Measurements from ENCODE around the gene PDCD11.
"Not testable (repeated sequence)": the region's sequence is repeated elsewhere in the genome, so short reads cannot be mapped to it uniquely, and the experiment has no call there.

PDCD11 gene

DNA sequence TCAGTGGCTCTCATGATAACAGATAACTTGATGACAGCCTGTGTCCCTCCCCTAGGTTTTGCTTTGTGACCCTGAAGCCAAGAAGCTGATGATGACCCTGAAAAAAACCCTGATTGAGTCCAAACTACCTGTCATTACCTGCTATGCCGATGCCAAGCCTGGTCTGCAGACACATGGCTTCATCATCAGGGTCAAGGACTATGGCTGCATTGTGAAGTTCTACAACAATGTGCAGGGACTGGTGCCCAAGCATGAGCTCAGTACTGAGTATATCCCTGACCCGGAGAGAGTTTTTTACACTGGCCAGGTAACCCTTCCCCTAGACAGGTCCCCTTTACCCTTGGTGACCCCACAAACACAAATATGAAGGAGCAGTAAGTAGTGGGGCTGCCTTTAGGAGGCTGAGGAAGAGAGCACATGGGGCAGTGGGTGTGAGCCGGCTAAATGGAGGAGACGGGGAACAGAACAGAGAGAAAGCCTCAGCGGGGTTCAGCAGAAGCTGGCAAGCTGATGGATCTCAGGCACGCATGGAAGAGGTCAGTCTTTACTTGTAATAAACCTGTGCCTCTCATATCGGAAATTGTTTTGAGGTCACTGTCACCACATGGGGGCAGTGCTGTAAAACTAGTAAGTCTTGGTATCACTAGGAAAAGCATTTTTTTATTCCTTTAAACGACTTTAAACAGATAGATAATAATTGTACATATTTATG lies 20.2 kb downstream of the PDCD11 start:
- DNase-seq = peak; percentile 47

DNA sequence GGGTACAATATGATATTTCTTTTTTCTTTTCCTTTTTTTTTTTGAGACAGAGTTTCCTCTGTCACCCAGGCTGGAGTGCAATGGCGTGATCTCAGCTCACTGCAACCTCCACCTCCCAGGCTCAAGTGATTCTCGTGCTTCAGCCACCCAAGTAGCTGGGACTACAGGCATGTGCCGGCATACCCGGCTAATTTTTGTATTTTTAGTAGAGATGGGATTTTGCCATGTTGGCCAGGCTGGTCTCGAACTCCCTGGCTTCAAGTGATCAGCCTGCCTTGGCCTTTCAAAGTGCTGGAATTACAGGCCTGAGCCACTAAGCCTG lies 20.7 kb downstream of the PDCD11 start:
- not testable (repeated sequence) for DNase-seq

DNA sequence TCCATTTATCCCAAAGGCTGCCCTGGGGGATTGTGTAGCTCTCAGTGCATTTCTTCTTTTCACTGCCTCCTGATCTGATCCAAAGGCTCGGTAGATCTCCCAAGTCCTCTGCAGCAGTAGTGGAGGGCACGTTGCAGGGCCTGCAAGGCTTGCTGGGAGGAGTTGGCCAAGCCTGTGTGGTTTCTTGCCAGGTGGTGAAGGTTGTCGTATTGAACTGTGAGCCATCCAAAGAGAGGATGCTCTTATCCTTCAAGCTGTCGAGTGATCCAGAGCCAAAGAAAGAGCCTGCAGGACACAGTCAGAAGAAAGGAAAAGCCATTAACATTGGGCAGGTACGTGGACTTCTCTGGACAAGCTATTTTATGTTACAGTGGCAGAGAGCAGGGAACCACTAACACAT lies 21.2 kb downstream of the PDCD11 start:
- DNase-seq = no peak

DNA sequence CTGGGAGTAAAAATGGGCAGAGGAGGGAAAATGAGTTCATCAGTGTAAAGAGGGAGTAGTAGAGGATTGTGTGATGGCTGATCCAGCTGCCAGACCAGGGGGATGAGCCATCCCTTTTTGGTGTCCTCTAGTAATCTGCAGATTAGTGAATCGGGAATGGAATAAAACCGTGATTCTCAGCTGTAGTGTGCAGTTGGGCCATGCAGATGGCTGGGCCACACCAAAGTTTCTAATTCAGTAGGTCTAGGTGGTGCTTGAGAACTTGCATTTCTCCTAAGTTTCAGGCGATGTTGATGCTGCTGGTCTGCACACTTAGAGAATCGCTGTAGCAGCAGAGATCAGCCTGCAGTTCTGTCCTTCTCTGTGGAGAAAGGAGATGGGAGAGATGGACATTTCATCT lies 22.7 kb downstream of the PDCD11 start:
- no peak for DNase-seq

DNA sequence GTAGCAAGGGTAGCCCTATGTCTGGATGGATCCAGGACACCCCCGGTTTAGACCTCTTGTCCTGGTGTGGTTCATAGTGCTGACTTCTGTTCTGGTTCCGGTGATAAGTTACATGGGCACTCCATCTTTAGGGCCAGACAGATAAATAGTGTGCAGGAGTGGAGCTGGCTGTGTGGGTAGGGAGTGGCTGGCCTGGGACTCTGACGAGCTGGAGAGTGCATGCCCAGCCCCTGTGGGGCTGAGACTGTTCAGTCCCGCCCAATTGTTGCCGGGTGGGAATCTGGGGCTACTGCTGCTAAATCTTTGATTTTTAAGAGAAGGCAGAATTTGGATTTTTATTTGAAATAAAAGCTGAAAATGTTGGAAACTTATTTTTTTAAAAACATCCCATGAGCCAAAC lies 27.3 kb downstream of the PDCD11 start:
- DNase-seq = no peak

DNA sequence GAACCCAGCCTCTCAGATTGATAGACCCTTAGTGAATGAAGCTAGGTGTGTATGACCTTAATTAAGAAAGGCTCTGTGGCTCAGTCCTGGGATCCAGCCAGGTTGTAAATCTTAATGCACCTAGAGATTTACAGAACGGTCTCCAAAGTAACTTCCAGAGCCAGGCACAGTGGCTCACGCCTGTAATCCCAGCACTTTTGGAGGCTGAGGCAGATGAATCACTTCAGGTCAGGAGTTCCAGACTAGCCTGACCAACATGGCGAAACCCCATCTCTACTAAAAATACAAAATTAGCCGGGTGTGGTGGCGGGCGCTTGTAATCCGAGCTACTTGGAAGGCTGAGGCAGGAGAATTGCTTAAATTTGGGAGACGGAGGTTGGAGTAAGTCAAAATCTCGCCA lies 31.4 kb downstream of the PDCD11 start:
- no peak for DNase-seq

DNA sequence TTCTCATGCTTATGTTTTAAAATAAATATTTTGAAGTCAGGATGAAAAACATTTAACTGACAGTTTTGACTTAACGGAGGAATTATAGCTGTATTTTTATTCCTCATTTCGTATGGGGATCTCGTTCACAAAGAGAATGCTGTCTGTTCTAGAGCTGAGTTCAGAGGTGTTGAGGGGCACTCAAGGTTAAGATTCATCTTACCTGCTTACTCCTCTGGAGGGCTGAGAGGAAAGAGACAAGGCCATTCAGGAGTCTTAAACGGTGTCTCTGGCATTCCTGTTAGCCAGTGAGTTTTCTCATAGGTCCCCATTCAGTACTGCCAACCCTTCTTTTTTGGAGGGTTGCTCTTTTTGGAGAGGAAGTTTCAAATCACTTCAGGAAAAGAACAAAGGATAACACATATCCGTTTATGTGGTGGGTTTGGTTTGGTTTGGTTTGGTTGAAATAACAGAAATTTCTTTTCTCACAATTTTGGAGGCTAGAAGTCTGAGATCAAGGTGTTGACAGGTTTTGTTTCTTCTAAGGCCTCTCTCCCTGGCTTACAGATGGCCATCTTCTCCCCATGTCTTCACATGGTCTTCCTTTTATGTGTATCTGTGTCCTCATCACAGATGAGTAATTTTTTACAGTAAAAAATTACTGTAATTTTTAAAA lies 32.7 kb downstream of the PDCD11 start:
- DNase-seq = no peak

DNA sequence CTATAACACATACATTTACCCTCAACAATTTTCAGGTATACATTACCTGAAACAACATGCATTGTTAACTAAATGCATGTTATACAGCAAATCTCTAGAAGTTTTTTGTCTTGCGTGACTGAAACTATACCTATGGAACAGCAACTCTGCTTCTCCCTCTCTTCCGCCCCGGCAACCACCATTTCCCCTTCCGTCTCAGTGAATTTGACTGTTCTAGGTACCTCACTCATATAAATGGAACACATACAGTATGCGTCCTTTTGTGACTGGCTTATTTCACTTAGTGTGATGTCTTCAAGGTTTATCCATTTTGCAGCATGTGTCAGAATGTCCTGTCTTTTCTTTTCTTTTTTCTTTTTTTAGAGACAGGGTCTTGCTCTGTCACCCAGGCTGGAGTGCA lies 33.2 kb downstream of the PDCD11 start:
- DNase-seq = no peak

DNA sequence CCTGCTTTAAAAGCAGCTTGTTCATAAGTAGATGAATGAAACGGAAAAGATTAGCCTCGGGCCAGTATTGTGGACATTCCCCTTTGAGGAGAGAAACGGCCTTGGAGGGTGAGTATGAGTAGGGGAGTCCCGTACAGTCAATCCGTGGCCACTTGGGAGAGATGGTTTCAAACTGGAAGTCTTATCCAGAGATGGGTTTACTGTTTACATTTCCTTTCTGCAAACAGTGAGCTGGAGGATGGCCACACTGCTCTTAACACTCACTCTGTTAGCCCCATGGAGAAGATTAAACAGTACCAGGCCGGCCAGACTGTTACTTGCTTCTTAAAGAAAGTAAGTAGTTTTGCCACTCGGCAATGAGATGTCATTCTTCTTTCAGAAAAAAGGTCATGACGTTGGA lies 35.5 kb downstream of the PDCD11 start:
- DNase-seq = no peak

DNA sequence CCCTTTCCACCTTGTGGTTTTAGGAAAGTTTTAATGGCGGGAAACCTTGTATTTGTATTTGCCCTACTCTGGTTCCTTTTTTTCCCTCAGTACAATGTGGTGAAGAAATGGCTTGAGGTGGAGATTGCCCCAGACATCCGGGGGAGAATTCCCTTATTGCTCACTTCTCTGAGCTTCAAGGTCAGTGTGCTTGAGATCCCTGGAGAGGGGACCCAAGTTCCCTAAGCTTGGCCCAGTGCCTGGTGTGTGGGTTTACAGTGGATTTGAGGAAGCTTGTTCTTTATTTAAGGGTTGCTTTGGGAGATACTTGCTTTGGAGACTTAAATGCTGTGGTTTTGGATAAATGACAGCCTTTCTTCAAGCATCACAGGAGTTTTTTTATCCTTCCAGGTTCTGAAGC lies 37.4 kb downstream of the PDCD11 start:
- DNase-seq = no peak

DNA sequence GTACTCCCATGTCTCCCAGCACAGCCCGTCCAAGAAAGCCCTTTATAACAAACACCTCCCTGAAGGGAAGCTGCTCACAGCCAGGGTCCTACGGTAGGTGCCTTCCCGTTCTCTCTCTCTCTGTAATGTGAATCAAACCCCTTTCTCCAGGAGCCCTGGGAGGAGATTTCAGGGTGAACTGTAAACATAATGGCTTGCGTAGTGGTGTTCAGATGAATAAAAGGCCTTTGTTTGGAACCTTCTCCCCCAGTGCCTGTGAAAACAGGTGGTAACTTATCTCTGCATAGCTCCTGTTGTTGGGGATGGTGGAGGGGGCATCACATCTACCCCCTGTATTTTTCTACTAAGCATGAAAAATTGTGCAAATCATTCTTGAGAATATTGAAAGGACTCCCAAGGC lies 43.4 kb downstream of the PDCD11 start:
- DNase-seq = no peak

DNA sequence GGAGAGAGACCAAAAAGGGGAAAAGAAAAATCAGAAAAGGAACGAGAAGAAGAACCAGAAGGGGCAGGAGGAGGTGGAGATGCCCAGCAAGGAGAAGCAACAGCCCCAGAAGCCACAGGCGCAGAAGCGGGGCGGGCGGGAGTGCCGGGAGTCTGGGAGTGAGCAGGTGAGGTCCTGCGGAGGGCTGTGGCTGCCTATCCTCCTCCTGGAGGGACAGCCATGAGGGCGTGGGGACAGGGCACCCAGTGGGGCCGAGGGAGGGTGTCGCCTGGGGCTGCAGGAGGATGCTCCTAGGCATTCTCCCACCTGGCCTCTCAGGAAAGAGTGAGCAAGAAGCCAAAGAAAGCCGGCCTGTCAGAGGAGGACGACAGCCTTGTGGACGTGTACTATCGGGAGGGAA lies 44.0 kb downstream of the PDCD11 start:
- DNase-seq = no peak

DNA sequence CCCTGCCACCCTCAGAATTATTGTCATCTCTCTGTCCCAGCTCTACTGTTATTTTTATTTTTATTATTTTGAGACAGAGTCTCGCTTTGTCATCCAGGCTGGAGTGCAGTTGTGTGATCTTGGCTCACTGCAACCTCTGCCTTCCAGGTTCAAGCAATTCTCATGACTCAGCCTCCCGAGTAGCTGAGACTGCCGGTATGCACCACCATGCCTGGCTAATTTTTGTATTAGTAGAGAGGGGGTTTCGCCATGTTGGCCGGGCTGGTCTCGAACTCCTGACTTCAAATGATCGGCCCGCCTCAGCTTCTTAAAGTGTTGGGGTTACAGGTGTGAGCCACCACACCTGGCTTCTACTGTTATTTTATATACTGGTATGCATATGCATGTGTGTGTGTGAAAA lies 44.8 kb downstream of the PDCD11 start:
- DNase-seq = no peak

DNA sequence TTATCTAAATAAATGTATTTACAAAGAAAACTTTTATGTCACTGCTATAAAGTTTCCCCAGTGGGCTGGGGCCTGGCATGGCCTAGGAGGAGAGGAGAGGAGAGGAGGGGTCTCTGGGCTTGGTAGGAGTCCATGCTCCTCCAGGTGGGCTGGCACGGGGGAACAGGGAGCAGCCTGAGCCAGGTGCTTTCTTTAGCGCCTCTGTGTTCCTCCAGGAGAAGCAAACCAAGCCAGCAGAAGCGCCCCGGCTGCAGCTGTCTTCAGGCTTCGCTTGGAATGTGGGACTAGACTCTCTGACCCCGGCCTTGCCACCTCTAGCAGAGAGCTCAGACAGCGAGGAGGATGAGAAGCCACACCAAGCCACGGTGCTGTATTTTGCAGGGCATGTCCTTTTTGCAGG lies 45.2 kb downstream of the PDCD11 start:
- no peak for DNase-seq

DNA sequence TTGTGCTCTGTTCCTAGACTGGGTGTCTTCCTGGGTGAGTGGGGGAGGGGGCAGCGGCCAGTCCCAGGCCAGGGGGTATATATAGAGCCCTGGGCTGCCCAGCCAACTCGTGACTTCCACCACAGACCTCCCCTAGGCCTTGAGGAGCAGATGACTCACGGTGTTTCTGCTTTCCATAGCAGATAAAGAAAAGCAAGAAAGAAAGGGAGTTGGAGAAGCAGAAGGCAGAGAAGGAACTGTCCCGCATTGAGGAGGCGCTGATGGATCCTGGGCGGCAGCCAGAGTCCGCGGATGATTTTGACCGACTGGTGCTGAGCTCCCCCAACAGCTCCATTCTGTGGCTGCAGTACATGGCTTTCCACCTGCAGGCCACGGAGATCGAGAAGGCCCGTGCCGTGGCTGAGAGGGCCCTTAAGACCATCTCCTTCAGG lies 45.6 kb downstream of the PDCD11 start:
- DNase-seq = no peak

DNA sequence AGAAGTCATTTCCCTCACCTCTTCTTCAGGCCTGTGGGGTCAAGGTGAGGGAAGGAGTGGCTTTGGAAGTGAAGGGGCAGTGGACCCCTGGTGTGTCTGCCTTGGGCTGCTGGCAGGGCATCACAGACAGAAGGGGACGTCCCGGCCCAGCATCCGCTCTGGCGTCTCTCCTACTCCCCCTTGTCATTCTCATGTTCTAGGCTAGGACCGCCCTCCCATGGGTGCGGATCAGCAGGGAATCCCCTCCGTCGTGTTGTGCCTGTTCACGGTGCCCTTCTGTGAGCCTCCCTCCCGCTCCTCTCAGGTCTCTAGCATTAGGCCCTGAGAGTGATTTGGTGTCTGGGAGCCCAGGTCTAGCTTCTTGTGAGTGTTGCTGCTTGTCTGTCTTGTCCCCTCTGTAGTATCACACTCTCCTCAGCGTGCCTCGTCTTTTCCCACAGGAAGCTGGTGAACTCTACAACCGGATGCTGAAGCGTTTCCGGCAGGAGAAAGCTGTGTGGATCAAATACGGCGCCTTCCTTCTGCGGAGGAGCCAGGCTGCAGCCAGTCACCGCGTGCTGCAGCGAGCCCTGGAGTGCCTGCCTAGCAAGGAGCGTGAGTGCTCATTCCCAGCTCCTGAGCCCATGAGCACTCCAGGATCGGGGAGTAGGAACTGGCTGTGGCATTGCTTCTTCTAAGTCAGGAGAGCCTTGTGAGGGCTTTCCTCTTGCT lies 47.2 kb downstream of the PDCD11 start:
- no peak for DNase-seq

DNA sequence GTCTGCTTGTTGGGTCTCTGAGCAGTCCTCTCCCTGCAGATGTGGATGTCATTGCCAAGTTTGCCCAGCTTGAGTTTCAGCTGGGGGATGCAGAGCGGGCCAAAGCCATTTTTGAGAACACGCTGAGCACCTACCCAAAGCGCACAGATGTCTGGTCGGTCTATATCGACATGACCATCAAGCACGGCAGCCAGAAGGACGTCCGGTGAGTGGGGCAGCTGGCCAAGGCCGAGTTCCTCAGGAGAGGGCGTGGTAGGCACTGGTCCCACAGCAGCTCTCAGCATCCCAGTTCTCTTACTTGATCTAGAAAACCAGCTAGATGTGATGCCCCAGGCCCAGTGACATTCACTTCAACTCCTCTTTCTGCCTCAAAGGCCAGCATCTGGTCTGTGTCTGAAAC lies 48.1 kb downstream of the PDCD11 start:
- no peak for DNase-seq

DNA sequence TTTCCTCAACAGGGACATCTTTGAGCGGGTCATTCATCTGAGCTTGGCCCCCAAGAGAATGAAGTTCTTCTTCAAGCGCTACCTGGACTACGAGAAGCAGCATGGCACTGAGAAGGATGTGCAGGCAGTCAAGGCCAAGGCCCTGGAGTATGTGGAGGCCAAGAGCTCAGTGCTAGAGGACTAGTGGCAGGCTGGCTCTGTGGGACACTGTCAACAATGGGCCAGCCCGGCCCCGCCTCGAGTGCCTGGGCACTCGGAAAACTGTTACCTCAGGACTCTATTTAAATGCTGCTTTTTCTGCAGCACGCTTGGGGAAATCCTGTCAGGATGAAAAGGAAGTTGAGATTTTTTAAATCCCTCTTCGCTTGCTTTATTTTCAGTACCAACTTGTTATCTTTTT lies 48.9 kb downstream of the PDCD11 start:
- no peak for DNase-seq

DNA sequence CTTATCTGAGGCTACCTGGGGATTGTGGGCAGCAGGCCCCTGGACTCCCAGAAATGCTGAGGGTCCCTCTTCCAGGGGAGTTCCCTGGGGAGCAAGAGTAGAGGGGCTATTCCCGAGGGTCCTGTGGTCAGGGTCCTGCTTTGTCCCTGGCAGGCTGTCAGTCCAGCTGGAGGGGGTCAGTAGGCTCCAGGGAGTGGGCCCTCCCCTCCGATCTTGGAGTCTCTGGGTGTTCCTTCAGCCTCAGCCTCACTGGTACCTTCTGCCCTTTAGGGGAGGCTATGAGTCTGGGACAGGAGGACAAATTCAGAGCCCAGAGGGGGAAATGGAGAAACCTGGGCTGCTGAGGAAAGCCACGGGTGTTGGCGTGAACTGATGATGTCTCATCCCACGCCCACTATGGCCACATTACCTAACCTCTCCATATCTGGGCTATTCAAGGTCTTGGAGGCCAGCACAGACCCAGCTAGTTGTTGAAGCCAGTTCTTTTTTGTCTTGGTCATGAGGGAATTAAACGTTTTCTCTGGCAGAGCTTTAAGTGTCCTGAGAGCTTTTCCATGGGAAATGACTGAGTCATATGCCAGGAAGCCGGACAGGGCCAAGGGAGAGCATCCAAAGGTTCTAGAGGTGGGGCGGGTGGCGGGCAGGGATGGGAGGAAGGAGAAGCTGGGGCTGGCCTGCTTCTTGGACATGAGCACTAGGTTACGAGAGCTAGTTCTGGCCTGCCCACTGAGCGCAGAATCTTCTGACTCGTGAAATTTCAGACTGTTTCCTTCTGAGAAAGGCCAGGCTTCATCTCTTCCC lies 49.5 kb downstream of the PDCD11 start:
- no peak for DNase-seq

DNA sequence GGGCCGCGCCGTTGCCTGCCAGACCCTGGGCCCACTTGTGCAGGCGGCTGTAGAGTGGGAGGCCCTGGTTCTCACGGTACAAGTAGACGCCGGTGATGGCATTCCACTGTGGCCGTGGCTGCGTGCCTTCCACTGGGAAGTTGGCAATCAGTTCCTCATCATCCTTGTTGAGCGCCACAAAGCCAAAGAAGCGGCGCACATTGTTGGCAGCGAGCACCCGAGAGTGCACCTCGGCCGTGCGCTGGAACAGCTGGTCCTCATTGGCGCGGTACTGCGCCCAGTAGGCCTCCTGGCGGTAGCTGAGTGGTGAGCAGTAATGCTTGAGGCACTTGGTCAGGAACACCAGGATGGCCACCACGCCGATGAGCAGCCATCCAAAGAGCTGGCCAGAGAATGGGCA lies 50.8 kb downstream of the PDCD11 start:
- no peak for DNase-seq

DNA sequence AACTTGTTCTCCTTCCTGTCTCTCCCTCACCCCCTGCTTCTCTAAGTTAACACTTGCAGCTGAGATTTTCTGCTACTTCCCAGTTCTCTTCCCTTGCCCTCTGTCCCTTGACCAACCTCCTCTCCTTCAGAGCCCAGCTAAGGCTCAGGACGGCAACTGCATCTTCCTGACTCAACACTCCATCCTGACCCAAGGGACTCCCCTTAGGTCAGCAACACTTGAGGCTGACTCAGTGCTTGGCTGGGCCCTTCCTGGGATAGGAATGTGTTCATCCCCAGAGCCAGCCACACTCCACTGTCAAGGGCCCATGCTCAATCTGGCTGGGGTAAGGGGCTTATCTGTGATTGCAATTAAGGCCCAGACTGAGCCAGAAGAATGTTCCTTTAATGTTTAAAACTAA lies 52.3 kb downstream of the PDCD11 start:
- DNase-seq = no peak

DNA sequence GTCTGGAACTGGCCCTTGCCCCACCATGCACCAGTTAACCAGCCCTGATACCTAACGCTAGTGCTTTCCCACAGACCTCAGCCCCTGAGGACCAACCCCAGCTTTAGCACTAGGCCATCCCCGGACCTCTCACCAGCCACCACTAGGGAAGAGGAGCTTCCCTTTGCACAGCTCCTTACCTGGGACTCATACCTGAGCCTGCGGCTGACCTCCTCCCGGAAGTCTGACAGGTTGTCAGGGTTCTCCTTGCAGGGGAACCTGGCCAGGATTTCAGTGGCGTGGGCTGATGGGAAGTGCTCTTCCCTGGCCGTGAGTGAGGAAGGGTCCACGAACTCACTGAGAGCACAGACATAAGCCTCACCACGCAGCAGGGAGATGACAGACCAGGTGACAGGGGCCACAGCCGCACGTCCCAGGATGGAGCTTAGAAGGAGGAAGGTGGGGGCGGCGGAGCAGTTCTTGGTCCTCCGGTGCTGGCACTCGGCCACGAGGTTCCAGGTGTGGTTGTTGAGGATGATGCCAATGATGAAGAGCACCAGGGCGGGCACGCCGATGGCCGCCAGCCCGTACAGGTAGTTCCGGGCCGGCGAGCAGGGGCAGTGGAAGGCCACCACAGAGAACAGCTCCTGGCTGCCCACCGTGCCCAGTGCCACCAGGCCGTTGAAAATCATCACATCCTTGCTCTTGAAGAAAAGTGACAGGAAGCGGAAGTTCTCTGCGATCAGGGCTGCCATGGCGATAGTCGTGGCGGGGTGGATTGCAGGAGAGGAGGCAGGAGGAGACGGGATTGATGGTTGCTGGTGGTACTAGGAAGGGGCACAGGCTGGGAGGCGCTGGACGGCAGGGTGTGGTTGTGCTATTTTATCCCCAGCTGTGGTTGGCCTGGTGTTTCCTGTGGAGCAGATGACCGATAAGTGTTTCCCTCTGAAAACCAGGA lies 53.0 kb downstream of the PDCD11 start:
- no peak for DNase-seq

Measured in left hindlimb (tissue), 1 donor.